Retinal pigment epithelial cell (primary cell): ENCODE results near the gene MAPK1.

ENCODE experiments used
- DNase-seq: peaks from one replicate; pipeline ENCODE4 v3.0.0-alpha.2; 2010; ENCODE audit warnings: low read depth
- H3K4me3 ChIP-seq: 2 replicates; pipeline ENCODE4 v1.5.1; 2011; ENCODE audit warnings: mild to moderate bottlenecking, low read length, control low read depth, moderate library complexity
- TF ChIP-seq, protein P1 (sequence below): conservative IDR thresholded peaks from 2 replicates; pipeline ENCODE4 v1.5.1; 2011; ENCODE audit warnings: low read depth, low read length, control low read depth, inconsistent platforms

MAPK1 gene

DNA sequence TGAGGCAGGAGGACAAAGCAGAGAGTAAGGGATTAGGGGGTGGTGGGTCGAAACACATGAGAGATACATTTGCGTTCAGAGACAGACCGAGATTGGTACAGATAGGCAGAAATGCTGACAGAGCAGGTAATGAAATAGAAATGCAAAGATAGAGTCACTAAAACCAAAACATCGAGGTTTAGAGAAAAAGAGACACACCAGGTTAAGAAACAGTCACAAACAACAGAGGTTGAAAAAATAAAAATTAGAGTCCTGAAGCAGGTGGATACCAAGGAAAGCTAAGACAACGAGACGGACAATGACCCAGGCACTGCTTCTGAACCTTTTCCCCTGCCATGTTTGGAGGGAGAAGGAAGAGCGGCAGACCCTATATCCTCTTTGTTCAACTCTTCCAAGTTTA lies 1.2 kb upstream of the MAPK1 start:
- no peak for DNase-seq
- TF ChIP-seq, protein P1, sequence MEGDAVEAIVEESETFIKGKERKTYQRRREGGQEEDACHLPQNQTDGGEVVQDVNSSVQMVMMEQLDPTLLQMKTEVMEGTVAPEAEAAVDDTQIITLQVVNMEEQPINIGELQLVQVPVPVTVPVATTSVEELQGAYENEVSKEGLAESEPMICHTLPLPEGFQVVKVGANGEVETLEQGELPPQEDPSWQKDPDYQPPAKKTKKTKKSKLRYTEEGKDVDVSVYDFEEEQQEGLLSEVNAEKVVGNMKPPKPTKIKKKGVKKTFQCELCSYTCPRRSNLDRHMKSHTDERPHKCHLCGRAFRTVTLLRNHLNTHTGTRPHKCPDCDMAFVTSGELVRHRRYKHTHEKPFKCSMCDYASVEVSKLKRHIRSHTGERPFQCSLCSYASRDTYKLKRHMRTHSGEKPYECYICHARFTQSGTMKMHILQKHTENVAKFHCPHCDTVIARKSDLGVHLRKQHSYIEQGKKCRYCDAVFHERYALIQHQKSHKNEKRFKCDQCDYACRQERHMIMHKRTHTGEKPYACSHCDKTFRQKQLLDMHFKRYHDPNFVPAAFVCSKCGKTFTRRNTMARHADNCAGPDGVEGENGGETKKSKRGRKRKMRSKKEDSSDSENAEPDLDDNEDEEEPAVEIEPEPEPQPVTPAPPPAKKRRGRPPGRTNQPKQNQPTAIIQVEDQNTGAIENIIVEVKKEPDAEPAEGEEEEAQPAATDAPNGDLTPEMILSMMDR, result no peak
- H3K4me3 ChIP-seq, result no peak overlapping the region

DNA sequence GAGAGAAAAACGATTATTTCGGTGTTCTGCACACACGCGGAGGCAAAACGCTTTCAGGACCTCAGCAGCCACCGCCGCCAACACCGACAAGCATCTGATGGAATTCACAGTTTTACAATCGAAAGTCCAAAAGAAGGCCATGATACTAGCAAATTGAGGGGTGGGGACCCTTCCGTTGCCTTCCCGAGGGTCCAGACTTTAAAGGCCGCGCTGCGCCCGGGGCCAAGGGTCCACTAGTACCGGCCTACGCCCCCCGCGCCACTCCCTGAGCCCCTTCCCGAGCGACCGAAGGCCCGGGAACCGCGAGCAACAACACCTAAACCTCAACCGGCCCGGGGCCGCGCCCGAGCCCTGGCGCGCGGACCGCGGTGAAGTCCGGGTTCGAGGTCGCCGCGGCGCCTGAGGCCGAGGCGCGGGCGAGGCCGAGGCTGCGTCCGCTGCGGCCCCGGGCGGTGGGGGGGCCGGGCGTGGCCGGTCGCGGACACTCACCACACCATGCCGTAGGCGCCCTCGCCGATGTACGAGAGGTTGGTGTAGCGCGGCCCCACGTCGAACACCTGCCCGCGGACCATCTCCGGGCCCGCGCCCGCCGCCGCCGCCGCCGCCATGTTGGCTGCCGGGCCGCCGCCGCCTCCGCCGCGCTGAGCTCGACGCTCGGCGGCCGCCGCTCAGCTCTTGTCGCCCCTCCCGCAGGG lies 465 bp downstream of the MAPK1 start:
- no peak for DNase-seq
- TF ChIP-seq, protein P1, result no peak
- H3K4me3 ChIP-seq, result peak overlapping the region; percentile 90

GRCh38 chr22:21865041-21865440 lies 2.4 kb downstream of the MAPK1 start:
- H3K4me3 ChIP-seq, result no peak overlapping the region
- DNase-seq, result peak; percentile 59
- TF ChIP-seq, protein P1, result no peak

DNA sequence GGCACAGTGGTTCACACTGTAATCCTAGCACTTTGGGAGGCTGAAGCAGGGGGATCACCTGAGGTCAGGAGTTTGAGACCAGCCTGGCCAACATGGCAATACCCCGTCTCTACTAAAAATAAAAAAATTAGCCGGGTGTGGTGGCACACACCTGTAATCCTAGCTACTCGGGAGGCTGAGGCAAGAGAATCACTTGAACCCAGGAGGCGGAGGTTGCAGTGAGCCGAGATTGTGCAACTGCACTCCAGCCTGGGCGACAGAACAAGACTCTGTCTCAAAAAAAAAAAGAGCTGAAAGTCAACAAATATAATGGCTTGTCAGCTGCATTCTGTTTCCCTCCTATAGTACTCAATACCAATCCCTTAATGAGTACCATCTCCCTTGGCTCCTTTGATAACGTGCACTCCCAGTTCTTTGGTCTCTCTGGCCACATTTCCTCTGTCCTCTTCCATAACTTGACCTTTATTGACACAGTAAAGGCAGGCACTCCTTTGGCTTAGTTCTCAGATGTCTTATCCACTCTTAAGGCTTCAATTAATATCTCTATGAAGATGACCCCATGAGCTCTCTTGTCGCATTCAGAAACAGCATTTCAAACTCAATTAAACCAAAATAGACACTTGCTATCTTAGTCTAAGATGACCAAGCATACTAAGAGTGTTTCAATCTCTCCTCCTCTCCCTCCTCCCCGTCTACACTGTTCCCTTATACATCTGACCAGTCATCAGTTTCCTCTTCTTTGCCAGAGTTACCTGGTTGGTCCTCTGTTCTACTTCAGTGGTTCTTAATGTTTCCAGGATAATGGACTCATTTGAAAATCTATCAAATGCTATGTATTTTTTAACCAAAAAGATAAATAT lies 4.8 kb downstream of the MAPK1 start:
- DNase-seq, result no peak
- TF ChIP-seq, protein P1, result no peak
- no peak overlapping the region for H3K4me3 ChIP-seq

- TF ChIP-seq, protein P1, result no peak
- no peak for DNase-seq
- H3K4me3 ChIP-seq, result no peak overlapping the region
These were observed 5.6 kb downstream of the MAPK1 start for GRCh38 chr22:21861851-21862250.

GRCh38 chr22:21861264-21861848 lies 6.1 kb downstream of the MAPK1 start:
- DNase-seq, result no peak
- TF ChIP-seq, protein P1, result no peak
- H3K4me3 ChIP-seq, result no peak overlapping the region
